Mucosa of gallbladder (tissue), 1 donor: Measurements from ENCODE around the gene SOX4. TPM values are rescaled to one million over a fixed set of nuclear protein-coding genes. Genes with fewer than 3 reads are reported as not detected.

Experiments
- DNase-seq: peaks from one replicate; pipeline ENCODE4 v3.0.0-alpha.2; 2020; ENCODE audit warnings: low spot score
- total RNA-seq: library from RNA; stranded (reverse); gene quantifications from one replicate; pipeline ENCODE4 v1.2.1, GENCODE V29; 2021
- donor health status: DM: no; HTN: no; CAD: no.

The SOX4 gene
- total RNA-seq, 1 donor from 2014 or later, result 79.4 TPM

DNA sequence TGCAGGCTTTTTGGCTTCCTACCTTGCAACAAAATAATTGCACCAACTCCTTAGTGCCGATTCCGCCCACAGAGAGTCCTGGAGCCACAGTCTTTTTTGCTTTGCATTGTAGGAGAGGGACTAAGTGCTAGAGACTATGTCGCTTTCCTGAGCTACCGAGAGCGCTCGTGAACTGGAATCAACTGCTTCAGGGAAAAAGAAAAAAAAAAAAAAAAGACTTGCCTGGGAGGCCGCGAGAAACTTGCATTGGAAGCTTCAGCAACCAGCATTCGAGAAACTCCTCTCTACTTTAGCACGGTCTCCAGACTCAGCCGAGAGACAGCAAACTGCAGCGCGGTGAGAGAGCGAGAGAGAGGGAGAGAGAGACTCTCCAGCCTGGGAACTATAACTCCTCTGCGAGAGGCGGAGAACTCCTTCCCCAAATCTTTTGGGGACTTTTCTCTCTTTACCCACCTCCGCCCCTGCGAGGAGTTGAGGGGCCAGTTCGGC, 420 bp downstream of the SOX4 start:
- peak; percentile 35 for DNase-seq

- peak; percentile 58 for DNase-seq
Measured at GRCh38 chr6:21594416-21595281, 1.1 kb downstream of the SOX4 start.

GRCh38 chr6:21595285-21596144, 2.0 kb downstream of the SOX4 start:
- peak; percentile 29 for DNase-seq

DNA sequence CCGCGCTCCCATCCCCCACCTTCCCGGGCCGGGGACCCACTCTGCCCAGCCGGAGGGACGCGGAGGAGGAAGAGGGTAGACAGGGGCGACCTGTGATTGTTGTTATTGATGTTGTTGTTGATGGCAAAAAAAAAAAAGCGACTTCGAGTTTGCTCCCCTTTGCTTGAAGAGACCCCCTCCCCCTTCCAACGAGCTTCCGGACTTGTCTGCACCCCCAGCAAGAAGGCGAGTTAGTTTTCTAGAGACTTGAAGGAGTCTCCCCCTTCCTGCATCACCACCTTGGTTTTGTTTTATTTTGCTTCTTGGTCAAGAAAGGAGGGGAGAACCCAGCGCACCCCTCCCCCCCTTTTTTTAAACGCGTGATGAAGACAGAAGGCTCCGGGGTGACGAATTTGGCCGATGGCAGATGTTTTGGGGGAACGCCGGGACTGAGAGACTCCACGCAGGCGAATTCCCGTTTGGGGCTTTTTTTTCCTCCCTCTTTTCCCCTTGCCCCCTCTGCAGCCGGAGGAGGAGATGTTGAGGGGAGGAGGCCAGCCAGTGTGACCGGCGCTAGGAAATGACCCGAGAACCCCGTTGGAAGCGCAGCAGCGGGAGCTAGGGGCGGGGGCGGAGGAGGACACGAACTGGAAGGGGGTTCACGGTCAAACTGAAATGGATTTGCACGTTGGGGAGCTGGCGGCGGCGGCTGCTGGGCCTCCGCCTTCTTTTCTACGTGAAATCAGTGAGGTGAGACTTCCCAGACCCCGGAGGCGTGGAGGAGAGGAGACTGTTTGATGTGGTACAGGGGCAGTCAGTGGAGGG, 2.8 kb downstream of the SOX4 start:
- DNase-seq, result peak; percentile 32

DNA sequence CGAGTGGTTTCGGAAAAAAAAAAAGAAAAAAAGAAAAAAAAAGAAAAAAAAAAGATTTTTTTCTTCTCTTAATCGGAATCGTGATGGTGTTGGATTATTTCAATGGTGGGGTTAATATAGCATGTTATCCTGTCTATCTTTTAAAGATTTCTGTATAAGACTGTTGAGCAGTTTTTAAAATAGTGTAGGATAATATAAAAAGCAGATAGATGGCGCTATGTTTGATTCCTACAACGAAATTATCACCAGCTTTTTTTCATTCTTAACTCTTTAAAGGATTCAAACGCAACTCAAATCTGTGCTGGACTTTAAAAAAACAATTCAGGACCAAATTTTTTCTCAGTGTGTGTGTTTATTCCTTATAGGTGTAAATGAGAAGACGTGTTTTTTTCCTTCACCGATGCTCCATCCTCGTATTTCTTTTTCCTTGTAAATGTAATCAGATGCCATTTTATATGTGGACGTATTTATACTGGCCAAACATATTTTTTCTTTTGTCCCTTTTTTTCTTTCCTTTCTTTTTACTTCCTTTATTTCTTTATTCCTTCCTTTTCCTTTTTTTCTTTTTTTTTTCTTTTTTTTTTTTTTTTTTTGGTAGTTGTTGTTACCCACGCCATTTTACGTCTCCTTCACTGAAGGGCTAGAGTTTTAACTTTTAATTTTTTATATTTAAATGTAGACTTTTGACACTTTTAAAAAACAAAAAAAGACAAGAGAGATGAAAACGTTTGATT, 3.6 kb downstream of the SOX4 start:
- no peak for DNase-seq

GRCh38 chr6:21597801-21598673, 4.5 kb downstream of the SOX4 start:
- DNase-seq, result no peak

DNA sequence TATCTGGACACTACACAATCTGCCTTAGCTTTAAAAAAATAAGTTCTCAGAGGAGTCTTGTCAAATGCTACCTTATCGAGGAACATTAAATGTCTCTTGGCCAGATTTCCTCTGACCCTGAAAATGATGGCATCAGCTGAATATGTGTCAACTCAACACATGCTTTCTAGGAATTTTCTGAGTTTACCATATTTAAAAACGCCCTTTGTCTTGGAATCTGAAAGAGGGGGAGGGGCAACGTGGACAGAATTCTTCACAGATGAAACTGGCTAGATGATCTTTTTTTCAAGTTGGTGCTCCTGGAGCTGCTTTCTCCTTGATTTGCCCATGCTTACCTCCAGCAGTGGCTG, 5.1 kb downstream of the SOX4 start:
- DNase-seq, result no peak

- no peak for DNase-seq
Measured at GRCh38 chr6:21599051-21599696, 5.6 kb downstream of the SOX4 start.

- no peak for DNase-seq
Measured at GRCh38 chr6:21601339-21601923, 7.9 kb downstream of the SOX4 start.

DNA sequence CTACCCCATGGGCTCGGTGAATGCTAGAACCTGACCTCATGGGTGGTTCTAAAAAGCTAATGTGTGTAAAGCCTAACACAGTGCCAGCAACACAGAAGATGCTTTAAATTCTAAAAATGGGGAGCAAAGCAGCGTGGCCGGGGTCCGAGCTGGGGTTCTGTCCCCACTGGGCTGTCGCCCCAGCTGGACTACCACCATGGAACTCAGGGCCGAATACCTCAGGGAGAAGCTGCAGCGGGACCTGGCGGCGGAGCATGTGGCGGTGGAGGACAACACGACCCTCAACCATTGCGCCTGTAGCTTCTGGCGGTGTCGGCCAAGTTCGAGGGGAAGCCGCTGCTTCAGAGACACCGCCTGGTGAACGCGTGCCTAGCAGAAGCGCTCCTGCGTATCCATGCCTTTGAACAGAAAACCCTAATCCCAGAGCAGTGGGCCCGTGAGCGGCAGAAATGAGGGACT, 8.4 kb downstream of the SOX4 start:
- no peak for DNase-seq

GRCh38 chr6:21603082-21603952, 9.8 kb downstream of the SOX4 start:
- DNase-seq, result no peak

- no peak for DNase-seq
Measured at GRCh38 chr6:21604081-21604480, 10.5 kb downstream of the SOX4 start.

DNA sequence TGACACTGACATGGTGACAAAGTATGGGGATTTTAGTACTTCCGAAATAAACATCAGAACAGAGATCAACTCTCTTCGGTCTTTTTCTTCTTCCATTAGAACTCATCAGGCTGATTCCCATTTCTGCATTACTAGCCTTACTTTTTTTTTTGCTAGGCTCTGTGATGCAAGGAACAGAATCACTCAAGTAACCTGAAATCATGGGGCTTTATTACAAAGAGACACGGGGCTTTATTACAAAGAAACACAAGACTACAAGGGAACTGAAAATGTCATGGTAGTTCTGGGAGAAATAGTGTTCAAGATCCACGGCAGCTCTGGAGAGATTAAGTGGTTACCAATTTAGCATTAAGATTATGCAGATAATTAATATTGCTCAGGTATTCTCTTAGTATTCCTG, 11.6 kb downstream of the SOX4 start:
- DNase-seq, result no peak

- DNase-seq, result no peak
Measured at GRCh38 chr6:21608601-21609000, 15.1 kb downstream of the SOX4 start.

- DNase-seq, result no peak
Measured at GRCh38 chr6:21609881-21610329, 16.4 kb downstream of the SOX4 start.

DNA sequence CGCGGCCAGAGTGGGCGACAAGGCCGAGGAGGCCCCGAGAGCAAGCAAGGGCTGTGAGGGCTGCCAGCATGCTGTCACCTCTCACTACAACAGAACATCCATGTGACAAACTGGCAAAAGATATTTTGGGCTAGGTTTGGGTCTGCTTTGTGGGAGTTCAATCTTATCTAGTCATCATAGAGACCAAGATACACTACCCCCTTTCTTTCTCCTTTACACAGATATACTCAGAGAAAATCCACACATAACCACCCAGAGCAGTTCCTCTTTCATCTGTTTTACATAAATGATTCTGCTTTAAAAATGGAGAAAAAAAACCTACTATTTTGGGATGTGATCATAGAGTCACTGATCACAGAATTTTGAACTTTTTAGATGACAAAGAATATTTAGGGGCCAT, 16.8 kb downstream of the SOX4 start:
- DNase-seq, result no peak

DNA sequence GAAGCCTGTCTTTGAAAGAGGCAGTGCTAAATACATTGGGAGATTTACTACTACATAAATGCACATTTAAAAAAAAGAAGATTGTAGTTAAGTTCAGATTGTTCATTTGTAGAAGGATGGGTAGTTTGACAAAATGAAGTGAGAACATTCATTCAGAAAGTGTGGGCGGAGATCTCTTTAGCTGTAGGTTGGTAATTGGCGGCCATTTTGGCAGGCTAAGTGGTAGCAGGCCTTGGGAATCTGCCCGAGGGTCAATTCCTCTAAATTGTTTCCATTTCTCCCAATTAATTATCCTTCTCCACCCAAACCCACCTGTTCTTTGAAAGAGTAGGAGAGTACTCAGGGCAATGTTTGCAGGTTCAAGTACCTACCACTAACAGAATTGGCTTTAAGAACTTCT, 17.9 kb downstream of the SOX4 start:
- no peak for DNase-seq
